Retinal pigment epithelial cell (primary cell): ENCODE data around the gene ZNF770.
"Not testable (repeated sequence)": the region's sequence is repeated elsewhere in the genome, so short reads cannot be mapped to it uniquely, and the experiment has no call there.

ENCODE experiments used
- DNase-seq: peaks from one replicate; pipeline ENCODE4 v3.0.0-alpha.2; 2010; ENCODE audit warnings: low read depth
- H3K4me3 ChIP-seq: 2 replicates; pipeline ENCODE4 v1.5.1; 2011; ENCODE audit warnings: mild to moderate bottlenecking, low read length, control low read depth, moderate library complexity
- TF ChIP-seq, protein P1 (sequence below): conservative IDR thresholded peaks from 2 replicates; pipeline ENCODE4 v1.5.1; 2011; ENCODE audit warnings: low read depth, low read length, control low read depth, inconsistent platforms

ZNF770 gene

DNA sequence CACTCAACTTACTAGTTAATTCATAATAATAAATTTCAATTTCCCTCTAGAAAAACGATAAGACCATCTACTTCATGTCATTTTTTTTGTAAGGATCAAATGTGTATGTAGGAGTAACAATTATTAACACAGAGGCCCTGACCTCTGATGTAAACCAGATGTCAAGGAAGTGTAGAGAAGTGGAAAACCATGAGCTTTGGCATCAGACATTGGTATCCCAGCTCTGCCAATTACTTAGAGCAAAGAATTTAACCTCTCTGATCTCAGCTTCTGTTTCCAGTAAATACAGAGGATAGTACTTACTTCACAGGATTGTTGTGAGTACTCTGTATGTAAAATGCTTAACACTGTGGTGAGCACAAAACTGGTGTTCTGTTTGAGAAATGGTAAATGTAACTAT lies 36.1 kb downstream of the ZNF770 start:
- H3K4me3 ChIP-seq, result no peak overlapping the region
- TF ChIP-seq, protein P1, sequence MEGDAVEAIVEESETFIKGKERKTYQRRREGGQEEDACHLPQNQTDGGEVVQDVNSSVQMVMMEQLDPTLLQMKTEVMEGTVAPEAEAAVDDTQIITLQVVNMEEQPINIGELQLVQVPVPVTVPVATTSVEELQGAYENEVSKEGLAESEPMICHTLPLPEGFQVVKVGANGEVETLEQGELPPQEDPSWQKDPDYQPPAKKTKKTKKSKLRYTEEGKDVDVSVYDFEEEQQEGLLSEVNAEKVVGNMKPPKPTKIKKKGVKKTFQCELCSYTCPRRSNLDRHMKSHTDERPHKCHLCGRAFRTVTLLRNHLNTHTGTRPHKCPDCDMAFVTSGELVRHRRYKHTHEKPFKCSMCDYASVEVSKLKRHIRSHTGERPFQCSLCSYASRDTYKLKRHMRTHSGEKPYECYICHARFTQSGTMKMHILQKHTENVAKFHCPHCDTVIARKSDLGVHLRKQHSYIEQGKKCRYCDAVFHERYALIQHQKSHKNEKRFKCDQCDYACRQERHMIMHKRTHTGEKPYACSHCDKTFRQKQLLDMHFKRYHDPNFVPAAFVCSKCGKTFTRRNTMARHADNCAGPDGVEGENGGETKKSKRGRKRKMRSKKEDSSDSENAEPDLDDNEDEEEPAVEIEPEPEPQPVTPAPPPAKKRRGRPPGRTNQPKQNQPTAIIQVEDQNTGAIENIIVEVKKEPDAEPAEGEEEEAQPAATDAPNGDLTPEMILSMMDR, result no peak
- DNase-seq, result peak; percentile 9

DNA sequence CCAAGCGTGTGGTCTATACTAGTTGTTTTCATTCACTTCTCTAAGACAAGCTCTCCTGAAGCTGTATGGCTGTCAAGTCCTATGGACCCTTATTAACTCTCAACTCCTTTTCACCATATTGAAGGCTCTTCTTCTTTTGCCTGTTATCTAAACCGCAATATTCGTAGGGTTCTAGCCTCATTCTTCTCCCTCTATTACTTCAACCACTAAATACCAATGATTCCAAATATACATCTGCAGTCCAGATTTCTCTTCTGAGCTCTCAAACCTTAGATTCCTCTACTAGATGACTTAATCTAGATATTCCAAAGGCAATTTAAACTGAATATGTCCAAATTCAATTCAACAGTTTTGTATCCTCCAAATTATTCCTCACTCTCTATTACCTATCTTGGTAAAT lies 43.2 kb downstream of the ZNF770 start:
- DNase-seq, result no peak
- no peak overlapping the region for H3K4me3 ChIP-seq
- TF ChIP-seq, protein P1, result no peak

DNA sequence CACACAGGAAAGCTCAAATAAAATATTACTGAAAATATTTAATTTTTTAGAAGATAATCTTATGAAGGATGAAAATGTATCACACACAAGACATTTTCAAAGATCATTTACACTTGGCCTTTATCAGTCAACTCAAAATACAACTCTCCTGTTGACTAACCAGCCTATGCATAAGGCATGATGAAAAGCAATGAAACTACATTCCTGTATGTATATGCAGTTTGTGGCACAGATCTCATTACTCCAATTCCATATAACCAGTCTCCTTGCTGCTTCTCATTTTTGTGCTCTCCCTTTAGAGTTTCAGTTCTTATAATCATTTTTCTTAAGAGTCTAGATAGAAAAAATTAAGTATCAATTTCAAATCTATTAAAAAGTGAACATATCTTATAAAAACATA lies 44.4 kb downstream of the ZNF770 start:
- TF ChIP-seq, protein P1, result no peak
- H3K4me3 ChIP-seq, result no peak overlapping the region
- DNase-seq, result no peak

DNA sequence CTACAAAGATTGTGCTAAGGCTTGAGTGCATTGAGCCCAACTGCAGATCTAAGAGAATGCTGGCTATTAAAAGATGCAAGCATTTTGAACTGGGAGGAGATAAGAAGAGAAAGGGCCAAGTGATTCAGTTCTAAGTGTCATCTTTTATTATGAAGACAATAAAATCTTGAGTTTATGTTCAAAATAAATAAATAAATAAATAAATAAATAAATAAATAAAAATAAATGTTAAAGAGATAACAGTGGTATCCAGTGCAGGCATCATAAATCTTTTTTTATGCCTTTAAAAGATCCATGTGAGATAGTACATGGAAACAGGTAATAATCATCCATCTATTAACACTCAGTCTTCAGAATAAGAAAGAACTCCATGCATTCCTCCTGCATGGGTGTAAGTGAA lies 44.8 kb downstream of the ZNF770 start:
- not testable (repeated sequence) for DNase-seq, H3K4me3 ChIP-seq

DNA sequence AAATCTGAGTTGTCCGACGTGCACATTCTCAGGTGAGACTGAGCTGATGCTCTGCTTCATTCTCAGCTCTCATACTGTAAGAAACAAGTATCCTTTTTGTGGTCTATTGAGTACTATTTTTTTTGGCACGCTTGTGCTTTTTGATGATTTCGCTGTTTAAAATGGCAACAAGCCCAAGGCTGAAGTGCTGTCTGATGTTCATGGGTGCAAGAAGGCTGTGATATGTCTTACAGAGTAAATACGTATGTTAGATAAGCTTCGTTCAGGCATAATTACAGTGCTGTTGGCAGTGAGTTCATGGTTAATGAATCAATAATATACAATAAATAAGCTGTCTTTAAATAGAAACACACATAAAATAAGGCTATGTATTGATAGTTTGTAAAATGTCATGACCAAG lies 45.7 kb downstream of the ZNF770 start:
- DNase-seq, result no peak
- TF ChIP-seq, protein P1, result no peak
- no peak overlapping the region for H3K4me3 ChIP-seq

DNA sequence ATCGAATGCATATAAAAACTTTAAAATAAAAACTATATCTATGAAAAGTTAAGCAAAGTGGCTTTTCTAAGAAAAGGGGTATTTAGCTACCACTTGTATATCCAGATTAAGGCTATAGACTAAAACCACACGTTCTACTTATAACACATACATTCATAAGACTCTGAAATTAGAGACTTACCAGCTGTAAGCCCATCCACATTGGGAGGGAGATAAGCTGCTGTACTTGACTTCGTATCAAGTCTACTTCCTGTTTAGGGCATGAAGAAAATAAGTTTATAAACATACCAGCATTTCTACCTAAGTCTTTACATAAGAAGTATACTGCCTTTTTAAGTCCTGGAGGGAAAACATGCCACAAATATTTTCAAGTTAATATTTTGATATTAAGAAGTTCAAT lies 46.3 kb downstream of the ZNF770 start:
- H3K4me3 ChIP-seq, result no peak overlapping the region
- no peak for DNase-seq
- TF ChIP-seq, protein P1, result no peak

DNA sequence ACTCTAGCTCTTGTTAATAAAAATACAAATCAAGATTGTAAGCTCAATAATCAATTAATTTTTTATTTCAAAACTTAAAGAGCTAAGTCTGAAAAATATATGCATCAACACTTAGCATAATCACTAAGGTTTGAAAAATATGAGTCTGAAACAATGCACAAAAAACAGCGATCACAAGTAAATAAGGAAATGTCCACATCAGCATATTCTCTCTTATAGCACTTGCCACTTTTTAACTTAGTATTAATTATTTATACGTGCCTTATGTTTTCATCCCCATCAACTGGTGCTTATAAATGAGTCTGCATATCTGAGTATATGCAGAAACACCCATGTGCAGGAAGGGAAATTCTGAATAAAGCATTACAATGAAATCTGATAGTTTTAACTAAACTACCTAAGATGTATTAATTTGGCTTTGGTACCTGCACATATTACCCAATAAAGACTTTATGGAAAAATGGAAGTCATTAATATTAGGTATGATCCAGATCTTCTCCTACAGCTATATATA lies 46.8 kb downstream of the ZNF770 start:
- no peak for DNase-seq
- no peak overlapping the region for H3K4me3 ChIP-seq
- TF ChIP-seq, protein P1, result no peak
